ENCODE data around the gene COBL. TPM values are rescaled to one million over a fixed set of nuclear protein-coding genes. Genes with fewer than 3 reads are reported as not detected.

Gene COBL
- total RNA-seq, 1 experiment from 2014 or later, result 0.04 TPM

DNA sequence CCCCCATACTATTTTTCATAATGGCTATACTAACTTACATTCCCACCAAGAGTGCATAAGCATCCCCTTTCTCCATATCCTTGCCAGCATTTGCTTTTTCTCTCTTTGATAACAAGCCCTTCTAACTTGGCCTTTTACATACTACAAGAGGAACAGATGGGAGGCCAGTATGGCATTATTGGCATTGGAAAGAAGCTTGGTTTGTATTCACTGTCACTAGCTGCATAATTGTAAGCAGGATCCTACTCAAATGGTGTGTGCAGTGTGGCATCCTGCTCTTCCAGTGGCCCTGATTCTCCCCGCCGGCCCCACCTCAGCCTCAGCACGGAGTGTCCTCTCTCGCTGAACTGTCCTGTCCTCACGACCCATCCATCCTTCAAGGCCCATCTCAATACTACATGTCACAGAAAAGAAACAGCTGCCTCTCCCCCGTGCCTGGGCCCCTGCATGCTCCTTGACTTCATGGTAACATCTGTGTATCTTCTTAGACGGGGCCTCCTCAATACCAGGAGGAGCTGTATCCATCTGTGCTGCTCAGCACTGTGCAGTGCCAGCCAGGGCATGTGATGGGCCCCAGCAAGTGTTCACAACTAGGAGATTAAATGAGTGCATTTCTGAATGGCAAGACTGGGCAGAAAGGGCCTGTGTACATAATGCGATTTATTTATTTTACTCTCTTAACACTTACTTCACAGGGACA lies 205.2 kb downstream of the COBL start:
- Histone ChIP-seq H3K4me1 (no peaks in the 10 kb centered on the region), H3K9me3 (replicated peaks) (no peaks in the 10 kb centered on the region), H3K36me3 (no peaks in the 10 kb centered on the region), H3K27ac (no peak overlapping the region), H3K4me3 (no peak overlapping the region), H3K27me3 (no peaks in the 10 kb centered on the region)
- DNase-seq, result no peak

DNA sequence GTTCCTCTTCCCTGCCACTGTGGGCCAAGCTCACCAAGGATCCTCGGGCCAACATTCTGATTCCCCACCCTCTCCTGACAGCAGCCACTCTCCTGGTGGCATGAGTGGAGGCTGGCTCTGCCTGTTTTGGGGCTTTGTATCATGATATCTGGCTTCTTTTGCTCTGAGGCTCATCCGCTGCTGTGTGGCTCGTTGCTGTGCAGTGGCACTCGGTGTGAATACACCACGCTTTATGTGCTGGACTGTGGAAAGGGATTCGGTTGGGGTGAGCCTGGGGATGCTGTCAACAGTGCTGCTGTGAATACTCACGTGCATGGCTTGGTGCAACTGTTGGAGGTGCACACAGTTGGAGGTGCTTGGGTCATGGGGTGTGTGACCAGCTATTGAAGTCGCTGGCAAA lies 208.5 kb downstream of the COBL start:
- no peaks in the 10 kb centered on the region for H3K36me3 ChIP-seq
- H3K4me3 ChIP-seq, result no peak overlapping the region
- no peaks in the 10 kb centered on the region for H3K4me1 ChIP-seq
- no peaks in the 10 kb centered on the region for H3K9me3 ChIP-seq (replicated peaks)
- no peak overlapping the region for H3K27ac ChIP-seq
- DNase-seq, result no peak
- H3K27me3 ChIP-seq, result peaks cover 4% of the 10 kb centered on the region; the same call in 1 of the 2 replicates

DNA sequence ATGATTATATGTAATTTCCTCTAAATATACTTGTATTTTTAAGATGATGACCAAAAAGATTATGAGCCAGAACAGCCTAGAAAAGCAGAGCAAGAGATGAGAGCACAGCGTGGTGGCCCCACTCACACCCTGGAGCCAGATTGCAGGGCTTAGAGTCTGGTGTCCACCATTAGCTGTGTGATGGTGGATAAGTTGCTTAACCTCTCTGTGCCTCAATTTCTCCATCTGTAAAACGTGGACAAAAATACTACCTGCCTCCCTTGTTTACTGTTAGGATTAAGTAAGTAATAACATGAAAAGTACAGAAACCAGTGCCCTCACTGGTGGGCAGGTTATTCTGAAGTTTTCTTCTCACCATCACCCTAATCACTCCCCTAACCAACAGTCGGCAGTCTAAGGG lies 212.3 kb downstream of the COBL start:
- no peaks in the 10 kb centered on the region for H3K4me1 ChIP-seq
- H3K36me3 ChIP-seq, result no peaks in the 10 kb centered on the region
- no peak for DNase-seq
- peaks cover 4% of the 10 kb centered on the region; the same call in 1 of the 2 replicates for H3K27me3 ChIP-seq
- no peaks in the 10 kb centered on the region for H3K9me3 ChIP-seq (replicated peaks)
- no peak overlapping the region for H3K27ac ChIP-seq
- no peak overlapping the region for H3K4me3 ChIP-seq

DNA sequence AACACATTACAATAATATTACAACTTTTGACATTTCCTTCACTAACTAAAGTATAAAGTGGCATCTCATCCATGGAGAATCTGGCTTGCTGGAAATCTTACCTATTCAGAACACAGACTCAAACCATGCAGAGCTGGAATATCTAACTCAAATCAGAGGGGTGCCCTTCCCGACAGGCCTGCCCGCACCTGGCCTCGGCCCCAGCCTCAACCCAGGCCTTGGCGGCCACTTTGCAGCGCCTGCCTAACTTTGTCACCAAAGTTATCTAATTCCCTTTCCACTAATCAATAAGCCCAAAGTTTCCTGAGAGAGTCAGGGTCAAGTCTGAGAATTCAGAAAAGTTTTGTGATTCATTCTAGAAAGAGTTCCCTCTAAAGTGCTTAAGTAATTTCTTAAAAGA lies 212.9 kb downstream of the COBL start:
- H3K36me3 ChIP-seq, result no peaks in the 10 kb centered on the region
- H3K27me3 ChIP-seq, result peaks cover 4% of the 10 kb centered on the region; the same call in 1 of the 2 replicates
- no peaks in the 10 kb centered on the region for H3K4me1 ChIP-seq

DNA sequence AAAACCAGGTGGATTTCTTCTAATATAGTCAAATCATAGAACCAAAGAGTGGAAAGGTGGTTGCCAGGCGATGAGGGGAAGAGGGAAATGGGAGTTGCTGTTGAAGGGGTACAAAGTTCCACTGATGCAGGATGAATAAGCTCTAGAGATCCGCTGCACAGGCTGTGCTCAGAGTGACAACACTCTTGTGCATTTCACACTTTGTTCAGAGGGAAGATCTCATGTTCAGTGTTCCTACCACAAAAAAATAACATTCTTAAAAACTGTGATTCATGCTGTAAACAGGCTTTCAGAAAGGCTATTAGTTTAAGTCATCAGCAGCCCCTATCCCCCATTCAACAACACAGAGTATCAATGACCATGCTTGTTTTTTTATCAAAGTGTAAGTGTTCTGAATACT lies 213.8 kb downstream of the COBL start:
- no peak overlapping the region for H3K27ac ChIP-seq
- H3K27me3 ChIP-seq, result peaks cover 4% of the 10 kb centered on the region; the same call in 1 of the 2 replicates
- no peak for DNase-seq
- H3K36me3 ChIP-seq, result no peaks in the 10 kb centered on the region
- no peak overlapping the region for H3K4me3 ChIP-seq
- no peaks in the 10 kb centered on the region for H3K9me3 ChIP-seq (replicated peaks)
- H3K4me1 ChIP-seq, result no peaks in the 10 kb centered on the region

More for the DNA sequence above, 212.9 kb downstream of the COBL start:
- no peak for DNase-seq
- Histone ChIP-seq H3K27ac (no peak overlapping the region), H3K9me3 (replicated peaks) (no peaks in the 10 kb centered on the region), H3K4me3 (no peak overlapping the region)

DNA sequence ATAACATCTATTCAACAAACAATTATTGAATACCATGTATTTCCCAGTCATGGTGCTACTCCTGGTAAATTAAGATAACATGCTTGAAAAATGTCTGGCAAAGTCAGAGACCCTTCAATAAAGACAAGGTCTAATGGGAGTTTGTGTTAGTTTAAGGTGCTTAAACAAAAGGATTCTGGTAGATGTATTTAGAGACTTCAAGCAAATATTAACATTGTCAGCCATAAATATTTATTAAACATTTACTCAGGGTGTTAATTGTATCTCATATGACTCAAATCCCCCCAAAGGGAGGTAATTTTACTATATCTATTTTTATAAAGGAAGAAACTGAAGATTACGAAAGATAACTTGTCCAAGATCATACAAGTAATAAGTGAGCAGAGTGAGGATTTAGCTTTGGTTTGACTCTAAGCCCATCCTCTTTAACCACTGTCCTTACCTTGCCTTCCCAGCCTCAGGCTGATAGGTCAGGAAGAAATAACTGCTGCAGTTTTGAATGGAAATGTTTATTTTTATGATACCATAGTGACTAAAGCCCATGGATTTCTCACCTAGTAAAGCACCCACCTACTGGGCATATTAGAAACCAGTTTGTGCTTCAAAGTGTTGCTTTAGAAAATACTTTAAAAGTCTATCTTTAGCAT lies 215.4 kb downstream of the COBL start:
- Histone ChIP-seq H3K9me3 (replicated peaks) (no peaks in the 10 kb centered on the region), H3K27ac (no peak overlapping the region), H3K4me3 (no peak overlapping the region), H3K4me1 (no peaks in the 10 kb centered on the region), H3K27me3 (peaks cover 4% of the 10 kb centered on the region; the same call in 1 of the 2 replicates), H3K36me3 (no peaks in the 10 kb centered on the region)
- no peak for DNase-seq

DNA sequence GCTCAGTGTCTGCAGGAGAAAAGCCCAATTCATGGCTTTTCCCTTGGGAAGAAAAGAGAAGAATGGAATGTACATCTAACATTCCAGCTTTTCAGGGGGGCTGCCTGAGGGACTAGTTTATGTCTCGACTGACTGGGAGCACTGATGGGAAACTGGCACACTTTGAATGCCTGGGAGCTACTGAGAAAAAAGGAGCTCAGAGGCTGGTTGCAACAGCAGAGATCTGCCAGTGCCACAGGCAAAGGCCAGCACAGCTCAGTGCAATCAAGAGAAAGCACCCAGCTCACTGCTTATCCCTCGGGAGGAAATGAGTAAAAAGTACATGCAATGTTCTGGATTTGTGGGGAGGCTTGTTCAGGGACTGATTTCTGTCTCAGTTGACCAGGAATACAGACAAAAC lies 226.2 kb downstream of the COBL start:
- DNase-seq, result no peak
- no peaks in the 10 kb centered on the region for H3K4me1 ChIP-seq

DNA sequence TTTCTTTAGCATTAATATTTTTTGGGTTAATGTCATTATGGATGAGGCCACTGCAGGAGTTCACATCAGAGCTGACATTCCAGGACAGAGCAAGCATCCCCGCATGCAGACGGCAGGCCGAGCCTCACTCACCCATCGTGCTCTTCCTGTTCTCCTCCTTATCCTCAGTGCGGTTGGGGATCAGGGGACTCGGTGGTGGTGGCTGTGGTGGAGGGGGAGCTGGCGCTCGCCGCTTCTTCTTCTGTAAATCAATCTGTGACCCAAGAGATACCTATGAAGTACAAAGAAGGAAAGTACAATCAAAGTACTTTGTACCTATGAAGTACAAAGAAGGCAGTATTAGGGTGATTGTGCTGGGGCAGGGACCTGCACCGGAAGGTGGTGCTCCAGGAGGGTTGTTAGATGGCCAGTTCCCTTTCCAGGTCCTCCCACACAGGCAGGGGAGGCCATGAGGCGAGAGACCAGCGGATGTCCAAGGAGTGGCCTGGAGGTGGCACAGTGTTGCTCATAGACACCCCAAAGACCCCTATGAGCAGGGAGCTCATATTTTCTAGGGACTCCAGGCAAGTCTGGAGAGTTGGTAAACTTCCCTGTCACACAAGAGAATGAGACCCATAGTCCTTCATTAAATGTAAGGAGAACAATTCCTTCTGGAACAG lies 231.4 kb downstream of the COBL start:
- H3K27ac ChIP-seq, result no peak overlapping the region
- H3K27me3 ChIP-seq, result peaks cover 8% of the 10 kb centered on the region; the same call in 1 of the 2 replicates
- H3K4me3 ChIP-seq, result no peak overlapping the region
- no peaks in the 10 kb centered on the region for H3K36me3 ChIP-seq
- no peaks in the 10 kb centered on the region for H3K4me1 ChIP-seq
- DNase-seq, result no peak
- H3K9me3 ChIP-seq (replicated peaks), result no peaks in the 10 kb centered on the region

More for the DNA sequence above, 226.2 kb downstream of the COBL start:
- H3K4me3 ChIP-seq, result no peak overlapping the region
- H3K27ac ChIP-seq, result no peak overlapping the region
- H3K27me3 ChIP-seq, result no peaks in the 10 kb centered on the region
- no peaks in the 10 kb centered on the region for H3K36me3 ChIP-seq
- no peaks in the 10 kb centered on the region for H3K9me3 ChIP-seq (replicated peaks)

DNA sequence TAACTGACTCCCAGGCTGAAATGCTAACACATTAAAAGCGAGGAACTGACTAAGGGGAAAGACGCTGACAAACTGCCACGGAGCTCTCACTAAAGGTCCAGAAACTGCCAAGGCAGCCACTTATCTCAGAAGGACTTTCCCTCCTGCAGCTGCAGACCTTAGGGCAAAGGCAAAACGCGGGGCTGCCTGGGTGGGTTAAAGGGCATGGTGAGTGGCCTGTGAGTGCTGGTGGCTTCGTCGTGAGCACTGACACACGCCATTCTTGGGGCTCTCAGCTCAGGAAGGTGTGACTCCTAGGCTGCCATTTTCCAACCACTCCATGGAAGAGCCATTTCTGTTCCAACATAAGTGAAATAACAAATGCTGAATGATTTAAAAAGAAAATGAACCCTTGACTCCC lies 232.5 kb downstream of the COBL start:
- no peak for DNase-seq

DNA sequence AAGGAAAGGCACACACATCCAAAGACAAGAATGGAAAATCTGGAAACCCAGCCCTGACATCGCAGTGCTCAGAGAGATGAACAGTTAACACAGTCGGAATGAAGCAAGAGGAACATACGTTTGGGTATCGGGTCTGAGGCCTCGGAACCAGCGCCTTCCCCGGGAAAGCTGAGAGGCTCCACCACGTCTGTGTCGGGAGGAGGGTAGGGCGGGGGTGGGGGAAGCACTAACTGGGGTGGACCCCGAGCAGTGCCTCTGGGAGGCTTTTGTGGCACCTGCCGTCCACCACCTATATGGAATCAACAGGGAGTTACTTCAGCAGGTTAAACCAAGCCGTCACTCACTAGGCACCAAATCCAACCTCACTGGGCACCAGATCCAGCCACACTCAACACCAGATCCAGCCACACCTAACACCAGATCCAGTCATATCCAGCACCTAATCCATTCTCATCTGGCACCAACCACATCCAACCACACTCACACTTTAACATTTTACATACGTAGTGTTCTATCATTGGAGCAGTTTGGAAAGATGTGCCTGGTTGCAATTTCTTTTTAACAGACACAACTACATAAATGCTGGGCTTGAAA lies 233.6 kb downstream of the COBL start:
- Histone ChIP-seq H3K9me3 (replicated peaks) (no peaks in the 10 kb centered on the region), H3K27me3 (peaks cover 8% of the 10 kb centered on the region; the same call in 1 of the 2 replicates), H3K4me1 (no peaks in the 10 kb centered on the region), H3K27ac (no peak overlapping the region), H3K36me3 (no peaks in the 10 kb centered on the region), H3K4me3 (no peak overlapping the region)
- no peak for DNase-seq

More for the DNA sequence above, 232.5 kb downstream of the COBL start:
- no peaks in the 10 kb centered on the region for H3K36me3 ChIP-seq
- no peaks in the 10 kb centered on the region for H3K4me1 ChIP-seq
- peaks cover 8% of the 10 kb centered on the region; the same call in 1 of the 2 replicates for H3K27me3 ChIP-seq
- H3K27ac ChIP-seq, result no peak overlapping the region
- H3K9me3 ChIP-seq (replicated peaks), result no peaks in the 10 kb centered on the region
- no peak overlapping the region for H3K4me3 ChIP-seq

DNA sequence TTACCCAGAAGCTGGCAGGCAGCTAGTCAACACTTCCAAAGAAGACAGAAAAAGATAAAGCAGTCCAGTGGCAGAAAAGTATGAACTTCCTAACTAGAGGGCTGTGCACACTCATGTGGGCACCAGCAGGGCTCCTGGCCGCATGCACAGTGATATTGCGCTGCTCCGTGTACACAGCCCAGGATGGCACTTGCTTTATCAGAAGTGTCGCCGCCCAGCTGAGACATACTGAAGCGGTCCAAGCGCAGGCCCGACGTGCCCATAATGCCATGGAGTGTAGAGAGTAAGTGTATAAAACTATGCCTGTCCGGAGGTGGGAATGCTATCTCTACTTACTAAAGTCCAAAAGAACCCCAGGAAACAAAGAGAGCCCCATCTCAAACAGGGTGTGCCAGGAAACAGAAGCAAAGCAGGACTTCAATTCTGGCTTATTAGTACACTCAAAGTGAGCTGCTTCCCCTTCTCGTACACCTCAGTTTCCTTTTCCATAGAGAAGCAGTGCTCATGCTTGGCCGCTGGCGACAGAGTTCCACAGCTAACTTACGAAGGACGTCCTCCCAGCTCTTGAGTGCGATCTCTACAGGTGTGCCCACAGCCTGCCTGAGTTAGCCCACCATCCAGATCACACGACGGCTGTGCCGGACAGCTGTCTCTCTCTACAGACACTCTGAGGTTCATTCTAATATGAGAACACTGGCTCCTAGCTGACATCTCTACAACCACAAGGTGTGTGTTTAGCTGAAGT lies 234.3 kb downstream of the COBL start:
- no peak for DNase-seq
- H3K36me3 ChIP-seq, result no peaks in the 10 kb centered on the region
- no peak overlapping the region for H3K4me3 ChIP-seq
- H3K27me3 ChIP-seq, result peaks cover 8% of the 10 kb centered on the region; the same call in 1 of the 2 replicates
- H3K4me1 ChIP-seq, result no peaks in the 10 kb centered on the region
- H3K27ac ChIP-seq, result no peak overlapping the region
- no peaks in the 10 kb centered on the region for H3K9me3 ChIP-seq (replicated peaks)

DNA sequence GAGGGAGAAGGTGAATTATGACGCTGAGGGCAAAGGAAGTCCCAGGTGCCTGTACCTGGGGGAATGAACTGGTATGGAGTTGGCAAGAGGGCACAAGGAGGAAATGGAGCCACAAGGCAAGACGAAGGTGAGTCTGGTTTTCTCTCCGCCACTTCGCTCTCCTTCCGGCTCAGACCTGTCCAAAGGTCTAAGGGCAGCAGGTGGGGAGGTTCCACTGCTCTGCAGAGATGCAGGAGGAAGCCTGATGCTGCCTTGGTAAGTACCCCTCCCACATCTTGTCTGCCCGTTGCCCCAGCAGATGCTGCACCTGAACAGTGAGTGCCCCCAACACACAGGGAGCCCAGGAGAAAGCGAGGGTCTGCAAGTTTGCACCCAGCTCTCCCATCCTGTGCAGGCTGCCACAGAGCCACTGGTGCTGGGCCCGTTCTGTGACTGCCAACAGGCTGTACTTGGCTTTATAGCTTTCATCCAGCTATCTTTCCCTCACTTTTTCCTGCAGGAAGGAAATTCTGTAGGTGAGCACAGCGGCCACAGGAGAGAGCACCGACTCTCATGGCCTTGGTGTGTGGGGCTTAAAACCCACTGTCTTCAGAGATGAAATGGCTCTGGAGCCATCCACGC lies 235.2 kb downstream of the COBL start:
- Histone ChIP-seq H3K27me3 (peaks cover 8% of the 10 kb centered on the region; the same call in 1 of the 2 replicates), H3K27ac (no peak overlapping the region)

DNA sequence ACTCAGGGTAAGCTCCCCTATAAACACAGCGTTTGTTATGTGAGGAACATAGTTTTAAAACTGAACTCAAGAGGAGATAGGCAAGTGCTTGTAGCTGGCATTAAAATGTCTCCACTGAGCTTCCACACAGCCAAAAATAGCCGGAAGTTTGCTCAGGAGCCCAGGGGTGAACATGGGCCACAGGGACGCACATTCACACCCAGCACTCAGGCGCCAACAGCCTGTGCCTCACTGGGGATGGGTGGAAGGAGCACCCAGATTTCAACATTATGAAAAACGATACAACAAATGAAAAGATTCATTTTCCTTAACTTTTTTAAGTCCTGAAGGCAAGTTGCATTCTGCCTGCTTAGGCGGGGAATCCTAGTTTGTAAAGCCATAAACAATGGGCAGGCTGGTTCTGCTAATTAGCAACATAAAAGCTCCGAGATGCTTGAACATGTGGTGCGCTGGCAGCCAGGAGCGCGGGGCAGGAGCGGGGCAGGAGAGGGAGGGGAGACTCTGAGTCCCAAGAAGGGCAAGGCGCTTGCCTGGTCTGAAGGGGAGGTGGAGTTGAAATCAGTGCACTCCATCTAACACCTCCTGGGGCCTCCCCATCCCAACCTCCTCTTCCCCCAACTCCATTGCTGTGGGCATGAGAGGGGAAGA lies 235.9 kb downstream of the COBL start:
- no peak for DNase-seq
- Histone ChIP-seq H3K4me3 (no peak overlapping the region), H3K4me1 (no peaks in the 10 kb centered on the region), H3K27me3 (peaks cover 8% of the 10 kb centered on the region; the same call in 1 of the 2 replicates), H3K9me3 (replicated peaks) (no peaks in the 10 kb centered on the region), H3K36me3 (no peaks in the 10 kb centered on the region), H3K27ac (no peak overlapping the region)

More for the DNA sequence above, 235.2 kb downstream of the COBL start:
- no peak for DNase-seq
- H3K9me3 ChIP-seq (replicated peaks), result no peaks in the 10 kb centered on the region
- H3K36me3 ChIP-seq, result no peaks in the 10 kb centered on the region
- H3K4me1 ChIP-seq, result no peaks in the 10 kb centered on the region
- H3K4me3 ChIP-seq, result no peak overlapping the region

Measured in SJCRH30 (cell line).